Right atrium auricular region (tissue), 2 donors: ENCODE data around the gene NAV2. TPM values are rescaled to one million over a fixed set of nuclear protein-coding genes. Genes with fewer than 3 reads are reported as not detected.
A peak's percentile ranks its signal among the peaks of the same experiment; 100 is the strongest.

ENCODE experiments used
- DNase-seq: peaks from one replicate; pipeline ENCODE4 v3.0.0-alpha.2; 2019; ENCODE audit warnings: low spot score
- H3K27ac ChIP-seq, 2 donors: fragments of 200-600 bp; sonication (generic); 1 replicate in 1 of 2; 2 replicates in 1 of 2; pipeline ENCODE4 v1.5.1; 2016 to 2019
- H3K27me3 ChIP-seq, 2 donors: fragments of 200-600 bp; sonication (generic); one replicate each; pipeline versions ENCODE4 v1.5.1 to v1.6.0; 2017 to 2019
- H3K36me3 ChIP-seq: fragments of 200-600 bp; sonication (generic); one replicate; pipeline ENCODE4 v1.5.1; 2016
- H3K4me1 ChIP-seq, 2 donors: fragments of 200-600 bp; sonication (generic); one replicate each; pipeline versions ENCODE4 v1.5.1 to v1.6.0; 2017 to 2019
- H3K4me3 ChIP-seq, 2 donors: fragments of 200-600 bp; sonication (generic); 1 replicate in 1 of 2; 2 replicates in 1 of 2; pipeline ENCODE4 v1.5.1; 2017 to 2019; ENCODE audit warnings: mild to moderate bottlenecking in 1 of 2, moderate library complexity in 1 of 2
- H3K9me3 ChIP-seq, 2 donors: fragments of 200-600 bp; sonication (generic); one replicate each; pipeline ENCODE4 v1.5.1; 2019
- total RNA-seq, 2 donors: library from RNA; depleted of rRNA; stranded (reverse); fragments of >200 nt; gene quantifications; one replicate each; pipeline ENCODE4 v1.1.0, GENCODE V29; 2016
- TF ChIP-seq, protein P1 (sequence below), 2 donors: fragments of 200-600 bp; sonication (generic); IDR thresholded peaks; one replicate each; pipeline ENCODE4 v1.5.1; 2019; ENCODE audit warnings: antibody characterized with exemption in 2 of 2

The NAV2 gene
- total RNA-seq, 2 donors from 2014 or later, result 11.4 to 19.2 TPM

DNA sequence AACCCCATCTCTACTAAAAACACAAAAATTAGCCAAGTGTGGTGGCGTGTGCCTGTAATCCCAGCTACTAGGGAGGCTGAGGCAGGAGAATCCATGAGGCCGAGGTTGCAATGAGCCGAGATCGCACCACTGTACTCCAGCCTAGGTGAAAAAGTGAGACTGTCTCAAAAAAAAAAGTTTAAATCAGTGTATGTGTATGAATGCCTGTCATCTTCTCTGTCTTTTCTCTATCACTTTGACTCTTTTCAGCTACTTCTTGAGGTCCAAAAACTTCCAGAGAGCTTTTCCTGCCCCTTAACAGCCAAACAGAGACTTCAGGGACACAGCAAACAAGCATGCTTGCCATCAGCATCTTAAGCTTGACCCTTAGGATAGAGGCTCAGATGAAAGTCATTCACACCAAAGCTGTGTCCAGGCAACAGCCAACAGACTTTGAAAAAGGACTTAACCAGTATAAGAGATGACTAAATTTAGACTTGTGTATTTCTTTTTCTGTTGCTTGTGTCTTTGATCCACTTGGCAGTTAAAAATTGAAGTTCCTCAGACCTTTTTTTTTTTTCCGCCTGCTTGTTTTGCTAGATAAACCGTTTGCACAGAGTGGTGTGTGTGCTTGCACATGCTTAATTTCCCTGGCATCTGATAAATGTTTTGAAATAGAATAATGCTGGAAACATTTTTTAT, 295.7 kb downstream of the NAV2 start:
- peaks cover 3% of the 10 kb centered on the region for H3K36me3 ChIP-seq
- peaks cover 0 to 26% of the 10 kb centered on the region in 2 donors for H3K4me1 ChIP-seq
- H3K9me3 ChIP-seq, result no peaks in the 10 kb centered on the region
- TF ChIP-seq, protein P1, sequence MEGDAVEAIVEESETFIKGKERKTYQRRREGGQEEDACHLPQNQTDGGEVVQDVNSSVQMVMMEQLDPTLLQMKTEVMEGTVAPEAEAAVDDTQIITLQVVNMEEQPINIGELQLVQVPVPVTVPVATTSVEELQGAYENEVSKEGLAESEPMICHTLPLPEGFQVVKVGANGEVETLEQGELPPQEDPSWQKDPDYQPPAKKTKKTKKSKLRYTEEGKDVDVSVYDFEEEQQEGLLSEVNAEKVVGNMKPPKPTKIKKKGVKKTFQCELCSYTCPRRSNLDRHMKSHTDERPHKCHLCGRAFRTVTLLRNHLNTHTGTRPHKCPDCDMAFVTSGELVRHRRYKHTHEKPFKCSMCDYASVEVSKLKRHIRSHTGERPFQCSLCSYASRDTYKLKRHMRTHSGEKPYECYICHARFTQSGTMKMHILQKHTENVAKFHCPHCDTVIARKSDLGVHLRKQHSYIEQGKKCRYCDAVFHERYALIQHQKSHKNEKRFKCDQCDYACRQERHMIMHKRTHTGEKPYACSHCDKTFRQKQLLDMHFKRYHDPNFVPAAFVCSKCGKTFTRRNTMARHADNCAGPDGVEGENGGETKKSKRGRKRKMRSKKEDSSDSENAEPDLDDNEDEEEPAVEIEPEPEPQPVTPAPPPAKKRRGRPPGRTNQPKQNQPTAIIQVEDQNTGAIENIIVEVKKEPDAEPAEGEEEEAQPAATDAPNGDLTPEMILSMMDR (IDR thresholded peaks at IDR 0.05), result no peak
- no peaks in the 10 kb centered on the region for H3K27me3 ChIP-seq
- no peak for DNase-seq
- H3K27ac ChIP-seq, result peak overlapping the region in 1 of 2 donors; percentile 39
- H3K4me3 ChIP-seq, result no peak overlapping the region

DNA sequence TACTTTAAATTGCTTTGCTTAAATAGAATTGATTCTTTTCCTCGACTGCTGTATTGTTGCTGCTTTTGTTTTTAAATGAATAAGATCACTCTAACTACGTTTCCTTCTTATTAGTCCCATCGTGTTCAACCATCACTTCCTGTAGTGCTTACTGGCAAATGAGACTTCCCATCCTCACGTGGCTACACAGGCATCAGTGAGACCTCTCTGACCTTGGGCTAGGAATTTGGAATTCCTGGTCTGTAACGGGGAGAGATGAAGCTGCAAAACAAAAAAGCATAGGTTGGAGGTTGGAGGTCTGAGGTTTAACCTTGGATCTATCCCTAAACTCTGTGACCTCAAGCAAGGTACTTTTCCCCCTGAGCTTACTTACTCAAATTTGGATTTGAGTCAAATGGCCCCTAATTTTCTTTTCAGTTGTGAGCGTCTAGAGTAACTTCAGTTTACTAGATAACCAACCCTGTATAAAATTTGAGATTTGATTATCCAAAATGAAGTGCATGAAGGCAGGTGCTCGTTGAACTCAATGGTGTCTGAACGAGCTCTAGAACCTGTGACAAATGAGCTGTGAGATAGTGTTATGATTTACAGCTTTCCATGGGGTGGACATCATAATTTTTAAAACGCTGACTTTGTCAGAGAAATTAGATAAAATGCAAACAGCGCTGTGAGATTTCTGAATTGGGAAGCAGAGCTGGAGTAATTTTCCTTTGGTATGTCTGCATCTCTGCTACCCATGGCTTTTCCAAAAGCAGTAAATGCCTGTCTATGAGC, 296.4 kb downstream of the NAV2 start:
- no peaks in the 10 kb centered on the region for H3K36me3 ChIP-seq
- no peak overlapping the region for H3K27ac ChIP-seq
- no peak for DNase-seq
- H3K4me3 ChIP-seq, result no peak overlapping the region
- TF ChIP-seq, protein P1 (IDR thresholded peaks at IDR 0.05), result no peak
- no peaks in the 10 kb centered on the region for H3K27me3 ChIP-seq
- H3K9me3 ChIP-seq, result no peaks in the 10 kb centered on the region
- H3K4me1 ChIP-seq, result peaks cover 0 to 26% of the 10 kb centered on the region in 2 donors

DNA sequence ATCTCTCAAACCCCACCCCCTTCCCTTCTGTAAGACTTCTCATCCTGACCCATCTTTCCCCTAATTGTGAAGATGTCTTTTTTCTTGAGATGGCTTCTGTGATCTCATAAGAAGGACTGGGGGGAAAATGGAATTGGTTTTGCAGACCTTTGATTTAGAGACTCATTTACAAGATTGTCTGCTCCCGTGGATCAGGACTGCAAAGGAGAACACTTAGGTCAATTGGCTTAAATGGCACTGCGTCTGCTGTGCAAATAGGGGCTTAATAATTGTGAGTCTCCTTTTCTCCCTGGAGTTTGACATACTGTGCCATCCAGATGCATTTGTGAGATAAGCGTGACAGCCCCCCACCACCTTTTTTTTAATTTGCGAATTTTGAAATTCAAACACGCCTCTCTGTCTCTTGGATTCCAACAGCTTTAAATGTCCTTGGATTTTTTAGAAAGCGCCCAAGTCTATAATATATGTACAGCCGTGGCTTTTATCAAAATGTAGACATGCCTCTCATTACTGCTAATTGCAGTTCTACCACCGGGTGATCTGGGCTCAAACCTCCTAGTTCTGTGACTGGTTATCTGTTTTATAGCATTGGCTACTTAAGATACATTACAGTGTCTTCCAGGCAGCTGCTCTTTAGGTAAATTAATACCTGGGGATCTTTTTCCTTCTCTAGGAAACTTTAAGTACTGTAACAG, 297.7 kb downstream of the NAV2 start:
- Histone ChIP-seq H3K9me3 (no peaks in the 10 kb centered on the region), H3K27me3 (no peaks in the 10 kb centered on the region), H3K4me3 (no peak overlapping the region), H3K27ac (no peak overlapping the region), H3K36me3 (no peaks in the 10 kb centered on the region), H3K4me1 (peaks cover 0 to 29% of the 10 kb centered on the region in 2 donors)
- DNase-seq, result no peak
- TF ChIP-seq, protein P1 (IDR thresholded peaks at IDR 0.05), result no peak

DNA sequence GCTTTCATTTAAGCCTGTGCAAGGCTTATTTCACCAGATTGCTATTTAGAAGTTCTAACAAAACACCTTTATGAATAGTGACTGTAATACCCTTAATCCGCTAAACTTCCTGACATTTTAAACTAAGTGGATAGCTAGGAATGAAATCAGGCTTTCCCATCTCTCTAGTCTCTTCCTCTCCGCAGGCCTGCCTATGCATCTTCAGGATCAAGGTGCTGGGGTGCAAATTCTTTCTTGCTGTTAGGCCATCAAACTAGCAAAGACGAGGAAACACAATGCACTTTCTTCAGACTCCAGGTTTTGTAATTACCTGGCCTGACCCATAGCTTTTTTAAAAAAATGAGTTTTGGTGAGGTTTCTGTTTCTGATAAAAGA, 298.2 kb downstream of the NAV2 start:
- Histone ChIP-seq H3K36me3 (no peaks in the 10 kb centered on the region), H3K4me1 (peaks cover 0 to 35% of the 10 kb centered on the region in 2 donors), H3K27ac (no peak overlapping the region), H3K27me3 (no peaks in the 10 kb centered on the region), H3K4me3 (no peak overlapping the region), H3K9me3 (no peaks in the 10 kb centered on the region)
- TF ChIP-seq, protein P1 (IDR thresholded peaks at IDR 0.05), result no peak
- DNase-seq, result no peak

DNA sequence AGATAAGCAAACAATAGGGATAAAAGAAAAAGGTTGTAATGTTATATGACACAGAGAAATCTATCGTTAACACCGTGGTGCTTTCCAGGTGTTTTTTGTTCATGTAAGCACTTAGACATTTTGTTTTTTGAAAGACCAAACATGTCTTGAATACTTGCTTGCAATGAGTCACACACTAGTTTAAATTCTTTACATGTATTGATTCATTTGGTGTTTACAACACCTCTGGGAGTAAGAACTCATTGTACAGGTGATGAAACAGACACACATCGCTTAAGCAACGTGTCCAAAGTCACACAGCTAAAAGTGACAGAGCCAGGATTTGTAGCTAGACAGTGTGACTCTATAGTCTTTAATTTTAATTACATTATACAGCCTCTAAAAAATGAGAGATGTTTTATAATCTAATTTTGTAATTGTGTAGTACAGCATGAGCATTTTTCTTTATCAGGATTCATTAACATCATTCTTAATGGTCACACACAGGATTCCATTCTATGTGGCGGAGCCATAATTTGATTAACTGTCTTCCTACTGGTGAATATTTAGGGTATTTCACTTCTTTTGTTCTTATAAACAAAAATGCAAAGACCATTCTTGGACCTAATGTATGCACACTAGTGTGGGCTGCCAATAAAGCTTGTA, 298.8 kb downstream of the NAV2 start:
- Histone ChIP-seq H3K4me3 (no peak overlapping the region), H3K9me3 (no peaks in the 10 kb centered on the region), H3K36me3 (no peaks in the 10 kb centered on the region), H3K4me1 (peaks cover 0 to 41% of the 10 kb centered on the region in 2 donors), H3K27me3 (no peaks in the 10 kb centered on the region), H3K27ac (no peak overlapping the region)
- TF ChIP-seq, protein P1 (IDR thresholded peaks at IDR 0.05), result no peak
- DNase-seq, result no peak
